WTC11 (cell line): ENCODE measurements around the gene CHL1. TPM values are rescaled to one million over a fixed set of nuclear protein-coding genes. Genes with fewer than 3 reads are reported as not detected.

ENCODE experiments used
- ATAC-seq: fragments of 200-7000 bp; cut with Tn5 transposase; 2 replicates; pipeline ENCODE4 v1.10.0; 2021; ENCODE audit warnings: mild to moderate bottlenecking, moderate library complexity
- CTCF ChIA-PET: fragments of 300-600 bp; sonication (Branson Sonifier 250); formaldehyde crosslinking; loops from one replicate; lab custom pipeline; 2021; ENCODE audit warnings: antibody characterized with exemption; lab: Charles Lee
- POLR2A ChIA-PET: fragments of 350-600 bp; sonication (Branson Sonifier 250); formaldehyde crosslinking; loops from one replicate; lab custom pipeline; 2021; ENCODE audit warnings: antibody characterized with exemption; lab: Charles Lee
- DNase-seq: peaks from one replicate; pipeline ENCODE4 v3.0.0; 2021; ENCODE audit warnings: low spot score
- H3K27ac Mint-ChIP-seq: 2 replicates; pipeline ENCODE4 v1.8.0; 2021; ENCODE audit warnings: mixed read lengths
- H3K27me3 Mint-ChIP-seq: 2 replicates; pipeline ENCODE4 v1.8.0; 2021; ENCODE audit warnings: low read depth, mild to moderate bottlenecking, moderate library complexity, mixed read lengths
- H3K36me3 Mint-ChIP-seq: 2 replicates; pipeline ENCODE4 v1.8.0; 2021; ENCODE audit warnings: mixed read lengths
- H3K4me1 Mint-ChIP-seq: 2 replicates; pipeline ENCODE4 v1.8.0; 2022; ENCODE audit warnings: mixed read lengths
- H3K4me3 Mint-ChIP-seq: 2 replicates; pipeline ENCODE4 v1.8.0; 2021; ENCODE audit warnings: mild to moderate bottlenecking, moderate library complexity, mixed read lengths
- H3K9me3 Mint-ChIP-seq: 2 replicates; pipeline ENCODE4 v1.8.0; 2021; ENCODE audit warnings: mixed read lengths
- AFF4 ChIP-seq: sonication (generic); formaldehyde crosslinking; IDR thresholded peaks from 2 replicates; pipeline ENCODE4 v1.8.1; 2023; ENCODE audit warnings: mild to moderate bottlenecking, missing genetic modification reagents, borderline replicate concordance
- E2F4 ChIP-seq: sonication (generic); formaldehyde crosslinking; IDR thresholded peaks from 2 replicates; pipeline ENCODE4 v1.8.1; 2022; ENCODE audit warnings: low read depth, mild to moderate bottlenecking, moderate library complexity, missing genetic modification reagents, borderline replicate concordance
- ERG ChIP-seq: fragments of 250-450 bp; sonication (Bioruptor Pico); IDR thresholded peaks from 2 replicates; pipeline ENCODE4 v1.8.0; 2021; ENCODE audit warnings: mild to moderate bottlenecking
- FOXP4 ChIP-seq: sonication (generic); formaldehyde crosslinking; IDR thresholded peaks from 2 replicates; pipeline ENCODE4 v1.8.0; 2022; ENCODE audit warnings: mild to moderate bottlenecking, missing genetic modification reagents
- GABPB1 ChIP-seq: sonication (generic); formaldehyde crosslinking; IDR thresholded peaks from 2 replicates; pipeline ENCODE4 v1.8.1; 2023; ENCODE audit warnings: mild to moderate bottlenecking, missing genetic modification reagents
- GTF2I ChIP-seq: fragments of 250-450 bp; sonication (Bioruptor Pico); conservative IDR thresholded peaks from 2 replicates; pipeline ENCODE4 v1.4.0; 2021; ENCODE audit warnings: mild to moderate bottlenecking
- HMGA2 ChIP-seq: fragments of 250-450 bp; sonication (Bioruptor Pico); IDR thresholded peaks from 2 replicates; pipeline ENCODE4 v1.4.0; 2021; ENCODE audit warnings: mild to moderate bottlenecking, moderate library complexity
- IRF2 ChIP-seq: sonication (generic); formaldehyde crosslinking; IDR thresholded peaks from 2 replicates; pipeline ENCODE4 v1.8.0; 2022; ENCODE audit warnings: low read depth, missing genetic modification reagents, borderline replicate concordance
- PREB ChIP-seq: sonication (generic); formaldehyde crosslinking; IDR thresholded peaks from 2 replicates; pipeline ENCODE4 v1.8.1; 2022; ENCODE audit warnings: mild to moderate bottlenecking, missing genetic modification reagents, moderate library complexity, borderline replicate concordance
- RELA ChIP-seq: sonication (generic); formaldehyde crosslinking; IDR thresholded peaks from 2 replicates; pipeline ENCODE4 v1.8.1; 2022; ENCODE audit warnings: missing genetic modification reagents, mild to moderate bottlenecking, borderline replicate concordance
- SMAD3 ChIP-seq: sonication (generic); formaldehyde crosslinking; IDR thresholded peaks from 2 replicates; pipeline ENCODE4 v1.8.0; 2022; ENCODE audit warnings: missing genetic modification reagents, mild to moderate bottlenecking, borderline replicate concordance
- SMAD4 ChIP-seq: sonication (generic); formaldehyde crosslinking; IDR thresholded peaks from 2 replicates; pipeline ENCODE4 v1.8.0; 2022; ENCODE audit warnings: mild to moderate bottlenecking, missing genetic modification reagents
- SP1 ChIP-seq: sonication (generic); formaldehyde crosslinking; conservative IDR thresholded peaks from 2 replicates; pipeline ENCODE4 v1.8.1; 2022; ENCODE audit warnings: missing genetic modification reagents
- ZMAT4 ChIP-seq: fragments of 250-450 bp; sonication (Bioruptor Pico); IDR thresholded peaks from 2 replicates; pipeline ENCODE4 v1.9.0; 2021; ENCODE audit warnings: mild to moderate bottlenecking
- ZNF219 ChIP-seq: sonication (generic); formaldehyde crosslinking; IDR thresholded peaks from 2 replicates; pipeline ENCODE4 v1.8.0; 2023; ENCODE audit warnings: missing genetic modification reagents, mild to moderate bottlenecking, borderline replicate concordance
- ZNF232 ChIP-seq: sonication (generic); formaldehyde crosslinking; IDR thresholded peaks from 2 replicates; pipeline ENCODE4 v1.8.0; 2022; ENCODE audit warnings: mild to moderate bottlenecking, missing genetic modification reagents
- ZNF263 ChIP-seq: sonication (generic); formaldehyde crosslinking; IDR thresholded peaks from 2 replicates; pipeline ENCODE4 v1.8.1; 2022; ENCODE audit warnings: low read depth, mild to moderate bottlenecking, moderate library complexity, missing genetic modification reagents
- ZSCAN18 ChIP-seq: fragments of 250-450 bp; sonication (Bioruptor Pico); IDR thresholded peaks from 2 replicates; pipeline ENCODE4 v2.1.2; 2022; ENCODE audit warnings: mild to moderate bottlenecking, moderate library complexity
- total RNA-seq: library from RNA; stranded (reverse); gene quantifications from 3 replicates; pipeline ENCODE4 v1.2.3, GENCODE V29; 2021

Gene CHL1
- total RNA-seq, 1 experiment from 2014 or later = not detected

GRCh38 chr3:294096-294495 is 97.5 kb downstream of the CHL1 start (continued):
- TF ChIP-seq AFF4 (CRISPR knock-in tag) = no peak
- no peak for TF ChIP-seq ZNF219 (CRISPR knock-in tag)
- no peak for TF ChIP-seq RELA
- no peak for TF ChIP-seq SMAD4 (CRISPR knock-in tag)
- TF ChIP-seq ZNF232 = no peak
- no peak for TF ChIP-seq ZMAT4 (CRISPR knock-in tag)
- no peak for TF ChIP-seq ERG (CRISPR knock-in tag)
- no peak for TF ChIP-seq GTF2I (CRISPR knock-in tag)
- no peak for TF ChIP-seq ZSCAN18 (CRISPR knock-in tag)
- TF ChIP-seq ZNF263 (CRISPR knock-in tag) = no peak
- no peak for TF ChIP-seq SMAD3 (CRISPR knock-in tag)

- no peak for DNase-seq
- Mint-ChIP-seq H3K27ac (no peak overlapping the region), H3K27me3 (peaks cover 3% of the 10 kb centered on the region; the same call in 1 of the 2 replicates), H3K4me3 (no peak overlapping the region), H3K4me1 (no peaks in the 10 kb centered on the region), H3K36me3 (peaks cover 55% of the 10 kb centered on the region), H3K9me3 (peaks cover 81% of the 10 kb centered on the region)
- ChIA-PET POLR2A (no interaction called here), CTCF (no interaction called here)
- TF ChIP-seq AFF4 (CRISPR knock-in tag) = no peak
- TF ChIP-seq PREB (CRISPR knock-in tag) = no peak
- no peak for TF ChIP-seq HMGA2 (CRISPR knock-in tag)
- no peak for TF ChIP-seq IRF2 (CRISPR knock-in tag)
- TF ChIP-seq SP1 (CRISPR knock-in tag) = no peak
- no peak for TF ChIP-seq GABPB1 (CRISPR knock-in tag)
- TF ChIP-seq E2F4 (CRISPR knock-in tag) = no peak
- no peak for TF ChIP-seq FOXP4
- no peak for ATAC-seq
Measured at GRCh38 chr3:294581-294980, 98.0 kb downstream of the CHL1 start.
